C4-2B (cell line): ENCODE results near the gene LCE4A.

ENCODE experiments used
- ZFX ChIP-seq: fragments of 450-650 bp; IDR thresholded peaks from 2 replicates; pipeline ENCODE4 v1.6.1; 2017
- TF ChIP-seq, protein P1 (sequence below): fragments of 450-650 bp; conservative IDR thresholded peaks from 2 replicates; pipeline ENCODE4 v1.5.1; 2017; ENCODE audit warnings: mild to moderate bottlenecking

DNA sequence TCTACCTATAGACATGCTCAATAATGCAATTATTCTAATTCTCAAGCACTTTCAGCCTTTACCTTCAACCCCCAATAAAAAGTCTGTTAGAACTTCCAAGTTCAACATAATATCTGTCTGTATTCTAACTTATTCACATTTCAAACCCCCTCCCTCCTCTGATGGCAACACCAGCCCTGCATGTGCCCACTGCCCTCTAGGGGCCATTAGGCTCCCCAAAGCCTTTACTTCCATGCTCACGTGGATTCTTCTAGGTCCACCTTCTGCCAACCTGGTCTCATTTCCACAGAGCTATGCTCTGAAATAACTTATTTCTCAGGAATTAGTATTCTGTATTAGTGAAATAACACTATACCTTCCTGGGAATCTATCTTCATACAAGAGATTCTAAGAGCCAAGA, 27.7 kb downstream of the LCE4A start:
- TF ChIP-seq, protein P1, sequence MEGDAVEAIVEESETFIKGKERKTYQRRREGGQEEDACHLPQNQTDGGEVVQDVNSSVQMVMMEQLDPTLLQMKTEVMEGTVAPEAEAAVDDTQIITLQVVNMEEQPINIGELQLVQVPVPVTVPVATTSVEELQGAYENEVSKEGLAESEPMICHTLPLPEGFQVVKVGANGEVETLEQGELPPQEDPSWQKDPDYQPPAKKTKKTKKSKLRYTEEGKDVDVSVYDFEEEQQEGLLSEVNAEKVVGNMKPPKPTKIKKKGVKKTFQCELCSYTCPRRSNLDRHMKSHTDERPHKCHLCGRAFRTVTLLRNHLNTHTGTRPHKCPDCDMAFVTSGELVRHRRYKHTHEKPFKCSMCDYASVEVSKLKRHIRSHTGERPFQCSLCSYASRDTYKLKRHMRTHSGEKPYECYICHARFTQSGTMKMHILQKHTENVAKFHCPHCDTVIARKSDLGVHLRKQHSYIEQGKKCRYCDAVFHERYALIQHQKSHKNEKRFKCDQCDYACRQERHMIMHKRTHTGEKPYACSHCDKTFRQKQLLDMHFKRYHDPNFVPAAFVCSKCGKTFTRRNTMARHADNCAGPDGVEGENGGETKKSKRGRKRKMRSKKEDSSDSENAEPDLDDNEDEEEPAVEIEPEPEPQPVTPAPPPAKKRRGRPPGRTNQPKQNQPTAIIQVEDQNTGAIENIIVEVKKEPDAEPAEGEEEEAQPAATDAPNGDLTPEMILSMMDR = peak; percentile 59
- no peak for TF ChIP-seq ZFX
